HepG2 (cell line): ENCODE results near the gene WDR43. TPM values are rescaled to one million over a fixed set of nuclear protein-coding genes. Genes with fewer than 3 reads are reported as not detected.
A peak's percentile ranks its signal among the peaks of the same experiment; 100 is the strongest.

ENCODE experiments used
- ATF7-NPFF ChIP-seq: sonication (generic); formaldehyde crosslinking; IDR thresholded peaks from 2 replicates; pipeline ENCODE4 v1.8.1; 2023; ENCODE audit warnings: mild to moderate bottlenecking, low read depth, missing genetic modification reagents, moderate library complexity
- CBX2 ChIP-seq, 2 experiments: fragments of 200-600 bp in 1 of 2; sonication (generic); formaldehyde crosslinking in 1 of 2; IDR thresholded peaks; 2 replicates each; pipeline versions ENCODE4 v1.7.0 to v1.8.1; 2018 to 2022; ENCODE audit warnings: low read depth in 2 of 2, low read length in 1 of 2, mild to moderate bottlenecking in 1 of 2, missing genetic modification reagents in 1 of 2
- DNMT1 ChIP-seq: sonication (generic); formaldehyde crosslinking; IDR thresholded peaks from 2 replicates; pipeline ENCODE4 v1.5.1; 2020; ENCODE audit warnings: mild to moderate bottlenecking, missing genetic modification reagents
- FOXA3 ChIP-seq: IDR thresholded peaks from 2 replicates; pipeline ENCODE4 v1.6.1; 2016; ENCODE audit warnings: missing genetic modification reagents, missing compliant biosample characterization
- HNRNPL ChIP-seq: fragments of 200-400 bp; formaldehyde crosslinking; IDR thresholded peaks from 2 replicates; pipeline ENCODE4 v1.6.1; 2017; ENCODE audit warnings: mild to moderate bottlenecking, low read depth, low read length
- HOXA3 ChIP-seq: sonication (generic); formaldehyde crosslinking; IDR thresholded peaks from 2 replicates; pipeline ENCODE4 v1.5.0; 2020; ENCODE audit warnings: missing genetic modification reagents
- HOXA7 ChIP-seq: sonication (generic); formaldehyde crosslinking; IDR thresholded peaks from 2 replicates; pipeline ENCODE4 v1.8.1; 2022; ENCODE audit warnings: mild to moderate bottlenecking, missing genetic modification reagents, moderate library complexity
- MYC ChIP-seq: sonication (generic); formaldehyde crosslinking; IDR thresholded peaks from 2 replicates; pipeline ENCODE4 v1.9.0; 2021; ENCODE audit warnings: missing genetic modification reagents, borderline replicate concordance
- MYNN ChIP-seq: sonication (generic); formaldehyde crosslinking; IDR thresholded peaks from 2 replicates; pipeline ENCODE4 v1.4.0; 2020; ENCODE audit warnings: mild to moderate bottlenecking, low read depth, missing genetic modification reagents
- SALL1 ChIP-seq: sonication (generic); formaldehyde crosslinking; IDR thresholded peaks from 2 replicates; pipeline ENCODE4 v1.8.0; 2022; ENCODE audit warnings: mild to moderate bottlenecking, missing genetic modification reagents
- SIN3A ChIP-seq: IDR thresholded peaks from 2 replicates; pipeline ENCODE4 v1.6.1; 2011; ENCODE audit warnings: low read depth, mild to moderate bottlenecking, control low read depth, low read length, borderline replicate concordance
- SMAD3 ChIP-seq: sonication (generic); formaldehyde crosslinking; IDR thresholded peaks from 2 replicates; pipeline ENCODE4 v1.4.0; 2020; ENCODE audit warnings: missing genetic modification reagents
- TEAD3 ChIP-seq: optimal IDR thresholded peaks from 2 replicates; pipeline ENCODE3; 2016; ENCODE audit warnings: borderline replicate concordance
- U2AF1 ChIP-seq: fragments of 200-400 bp; formaldehyde crosslinking; optimal IDR thresholded peaks from 2 replicates; pipeline ENCODE3; 2017; ENCODE audit warnings: mild to moderate bottlenecking, low read depth, low read length
- ZBTB3 ChIP-seq: sonication (generic); formaldehyde crosslinking; IDR thresholded peaks from 2 replicates; pipeline ENCODE4 v1.4.0; 2020; ENCODE audit warnings: low read depth, mild to moderate bottlenecking, moderate library complexity, missing genetic modification reagents, borderline replicate concordance
- ZNF354B ChIP-seq: sonication (generic); formaldehyde crosslinking; IDR thresholded peaks from 2 replicates; pipeline ENCODE4 v1.8.0; 2022; ENCODE audit warnings: mild to moderate bottlenecking, missing genetic modification reagents
- ZNF629 ChIP-seq: sonication (generic); formaldehyde crosslinking; conservative IDR thresholded peaks from 2 replicates; pipeline ENCODE4 v1.5.0; 2020; ENCODE audit warnings: missing genetic modification reagents
- ZNF780A ChIP-seq: sonication (generic); formaldehyde crosslinking; IDR thresholded peaks from 2 replicates; pipeline ENCODE4 v1.8.0; 2022; ENCODE audit warnings: mild to moderate bottlenecking, missing genetic modification reagents, moderate library complexity
- ZNF788 ChIP-seq: sonication (generic); formaldehyde crosslinking; IDR thresholded peaks from 2 replicates; pipeline ENCODE4 v1.5.0; 2020; ENCODE audit warnings: mild to moderate bottlenecking, missing genetic modification reagents, borderline replicate concordance
- ZNF879 ChIP-seq: sonication (generic); formaldehyde crosslinking; IDR thresholded peaks from 2 replicates; pipeline ENCODE4 v1.8.1; 2023; ENCODE audit warnings: missing genetic modification reagents
- polyA plus RNA-seq, 8 experiments: library from polyadenylated mRNA; depleted of rRNA in 3 of 8; stranded (reverse) in 7 of 8; unstranded in 1 of 8; fragments of >200 nt; fragmentation: Illumina TruSeq in 4 of 8; extraction: Trizol in 4 of 8; gene quantifications; 2 replicates each; pipeline versions ENCODE4 v1.2.1 to v1.2.3, GENCODE V29; 2011 to 2016; ENCODE audit warnings: low read depth in 4 of 8, missing spikeins in 1 of 8, mixed read lengths in 1 of 8; ENCODE audit not compliant: insufficient read depth in 1 of 8
- total RNA-seq, 5 experiments: library from RNA; depleted of rRNA; stranded (reverse); fragments of >200 nt; fragmentation: Illumina TruSeq; extraction: Trizol; gene quantifications; 2 replicates each; pipeline ENCODE4 v1.2.3, GENCODE V29; 2016; ENCODE audit warnings: low read depth in 1 of 5
- TF ChIP-seq, protein P1 (sequence below): sonication (generic); formaldehyde crosslinking; IDR thresholded peaks from 2 replicates; pipeline ENCODE4 v1.5.1; 2020; ENCODE audit warnings: missing genetic modification reagents, mild to moderate bottlenecking, borderline replicate concordance
- TF ChIP-seq, protein P2 (sequence below): sonication (generic); formaldehyde crosslinking; IDR thresholded peaks from 2 replicates; pipeline ENCODE4 v1.9.0; 2021; ENCODE audit warnings: missing genetic modification reagents, mild to moderate bottlenecking, borderline replicate concordance
- TF ChIP-seq, protein P3 (sequence below): sonication (generic); formaldehyde crosslinking; IDR thresholded peaks from 2 replicates; pipeline ENCODE4 v1.4.0; 2020; ENCODE audit warnings: low read depth, mild to moderate bottlenecking, missing genetic modification reagents
- TF ChIP-seq, protein P4 (sequence below): sonication (generic); formaldehyde crosslinking; IDR thresholded peaks from 2 replicates; pipeline ENCODE4 v1.4.0; 2020; ENCODE audit warnings: missing genetic modification reagents, borderline replicate concordance

WDR43 gene
- total and polyA plus RNA-seq, 2 of the 13 experiments (the other 11 are each of a cell fraction or from before 2014, with no cell fraction given): 121 to 167 TPM

DNA sequence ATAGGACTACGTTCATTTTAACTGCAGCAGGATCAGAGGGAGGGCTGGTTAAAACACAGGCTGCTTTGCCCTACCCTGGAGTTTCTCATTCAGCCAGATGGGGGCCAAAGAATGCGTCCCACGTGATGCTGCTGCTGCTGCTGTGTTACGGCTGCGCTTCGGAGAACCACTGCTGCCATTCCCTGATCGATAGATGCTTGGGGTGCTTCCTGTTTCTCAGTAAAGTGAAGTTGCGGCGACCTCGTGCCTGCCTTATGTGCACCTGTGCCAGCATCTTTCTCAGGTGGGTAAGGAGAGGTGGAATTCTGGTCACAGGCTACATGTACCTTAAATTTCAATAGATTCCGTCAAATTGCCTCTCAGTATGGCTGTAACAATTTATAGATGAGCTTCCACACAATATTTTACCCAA is 62.0 kb downstream of the WDR43 start (continued):
- TF ChIP-seq ZNF780A (CRISPR knock-in tag) (no peak), HOXA7 (CRISPR knock-in tag) (no peak), ZNF629 (CRISPR knock-in tag) (no peak), MYNN (no peak), HOXA3 (CRISPR knock-in tag) (0 out of 2 replicates have a peak, but pooled peaks have one; percentile 47), U2AF1 (no peak), ATF7-NPFF (no peak), DNMT1 (no peak), ZBTB3 (CRISPR knock-in tag) (no peak), SALL1 (CRISPR knock-in tag) (peak; percentile 59), FOXA3 (0 out of 2 replicates have a peak, but pooled peaks have one; percentile 36), ZNF354B (CRISPR knock-in tag) (0 out of 2 replicates have a peak, but pooled peaks have one; percentile 21), ZNF879 (CRISPR knock-in tag) (no peak), SIN3A (no peak), HNRNPL (no peak), SMAD3 (CRISPR knock-in tag) (no peak), CBX2 (IDR thresholded peaks at IDR 0.05; ENCODE audit: low read depth, low read length) (no peak), CBX2 (CRISPR knock-in tag; IDR thresholded peaks at IDR 0.05; ENCODE audit: low read depth) (no peak), ZNF788 (CRISPR knock-in tag) (peak; percentile 22; the same call in 1 of the 2 replicates), MYC (CRISPR knock-in tag) (peak; percentile 63; the same call in 1 of the 2 replicates), TEAD3 (CRISPR knock-in tag) (peak; percentile 82)
- TF ChIP-seq, protein P1, sequence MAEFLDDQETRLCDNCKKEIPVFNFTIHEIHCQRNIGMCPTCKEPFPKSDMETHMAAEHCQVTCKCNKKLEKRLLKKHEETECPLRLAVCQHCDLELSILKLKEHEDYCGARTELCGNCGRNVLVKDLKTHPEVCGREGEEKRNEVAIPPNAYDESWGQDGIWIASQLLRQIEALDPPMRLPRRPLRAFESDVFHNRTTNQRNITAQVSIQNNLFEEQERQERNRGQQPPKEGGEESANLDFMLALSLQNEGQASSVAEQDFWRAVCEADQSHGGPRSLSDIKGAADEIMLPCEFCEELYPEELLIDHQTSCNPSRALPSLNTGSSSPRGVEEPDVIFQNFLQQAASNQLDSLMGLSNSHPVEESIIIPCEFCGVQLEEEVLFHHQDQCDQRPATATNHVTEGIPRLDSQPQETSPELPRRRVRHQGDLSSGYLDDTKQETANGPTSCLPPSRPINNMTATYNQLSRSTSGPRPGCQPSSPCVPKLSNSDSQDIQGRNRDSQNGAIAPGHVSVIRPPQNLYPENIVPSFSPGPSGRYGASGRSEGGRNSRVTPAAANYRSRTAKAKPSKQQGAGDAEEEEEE (CRISPR knock-in tag): no peak
- TF ChIP-seq, protein P2, sequence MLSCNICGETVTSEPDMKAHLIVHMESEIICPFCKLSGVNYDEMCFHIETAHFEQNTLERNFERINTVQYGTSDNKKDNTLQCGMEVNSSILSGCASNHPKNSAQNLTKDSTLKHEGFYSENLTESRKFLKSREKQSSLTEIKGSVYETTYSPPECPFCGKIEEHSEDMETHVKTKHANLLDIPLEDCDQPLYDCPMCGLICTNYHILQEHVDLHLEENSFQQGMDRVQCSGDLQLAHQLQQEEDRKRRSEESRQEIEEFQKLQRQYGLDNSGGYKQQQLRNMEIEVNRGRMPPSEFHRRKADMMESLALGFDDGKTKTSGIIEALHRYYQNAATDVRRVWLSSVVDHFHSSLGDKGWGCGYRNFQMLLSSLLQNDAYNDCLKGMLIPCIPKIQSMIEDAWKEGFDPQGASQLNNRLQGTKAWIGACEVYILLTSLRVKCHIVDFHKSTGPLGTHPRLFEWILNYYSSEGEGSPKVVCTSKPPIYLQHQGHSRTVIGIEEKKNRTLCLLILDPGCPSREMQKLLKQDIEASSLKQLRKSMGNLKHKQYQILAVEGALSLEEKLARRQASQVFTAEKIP (CRISPR knock-in tag): no peak
- TF ChIP-seq, protein P3, sequence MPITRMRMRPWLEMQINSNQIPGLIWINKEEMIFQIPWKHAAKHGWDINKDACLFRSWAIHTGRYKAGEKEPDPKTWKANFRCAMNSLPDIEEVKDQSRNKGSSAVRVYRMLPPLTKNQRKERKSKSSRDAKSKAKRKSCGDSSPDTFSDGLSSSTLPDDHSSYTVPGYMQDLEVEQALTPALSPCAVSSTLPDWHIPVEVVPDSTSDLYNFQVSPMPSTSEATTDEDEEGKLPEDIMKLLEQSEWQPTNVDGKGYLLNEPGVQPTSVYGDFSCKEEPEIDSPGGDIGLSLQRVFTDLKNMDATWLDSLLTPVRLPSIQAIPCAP (CRISPR knock-in tag): no peak
- TF ChIP-seq, protein P4, sequence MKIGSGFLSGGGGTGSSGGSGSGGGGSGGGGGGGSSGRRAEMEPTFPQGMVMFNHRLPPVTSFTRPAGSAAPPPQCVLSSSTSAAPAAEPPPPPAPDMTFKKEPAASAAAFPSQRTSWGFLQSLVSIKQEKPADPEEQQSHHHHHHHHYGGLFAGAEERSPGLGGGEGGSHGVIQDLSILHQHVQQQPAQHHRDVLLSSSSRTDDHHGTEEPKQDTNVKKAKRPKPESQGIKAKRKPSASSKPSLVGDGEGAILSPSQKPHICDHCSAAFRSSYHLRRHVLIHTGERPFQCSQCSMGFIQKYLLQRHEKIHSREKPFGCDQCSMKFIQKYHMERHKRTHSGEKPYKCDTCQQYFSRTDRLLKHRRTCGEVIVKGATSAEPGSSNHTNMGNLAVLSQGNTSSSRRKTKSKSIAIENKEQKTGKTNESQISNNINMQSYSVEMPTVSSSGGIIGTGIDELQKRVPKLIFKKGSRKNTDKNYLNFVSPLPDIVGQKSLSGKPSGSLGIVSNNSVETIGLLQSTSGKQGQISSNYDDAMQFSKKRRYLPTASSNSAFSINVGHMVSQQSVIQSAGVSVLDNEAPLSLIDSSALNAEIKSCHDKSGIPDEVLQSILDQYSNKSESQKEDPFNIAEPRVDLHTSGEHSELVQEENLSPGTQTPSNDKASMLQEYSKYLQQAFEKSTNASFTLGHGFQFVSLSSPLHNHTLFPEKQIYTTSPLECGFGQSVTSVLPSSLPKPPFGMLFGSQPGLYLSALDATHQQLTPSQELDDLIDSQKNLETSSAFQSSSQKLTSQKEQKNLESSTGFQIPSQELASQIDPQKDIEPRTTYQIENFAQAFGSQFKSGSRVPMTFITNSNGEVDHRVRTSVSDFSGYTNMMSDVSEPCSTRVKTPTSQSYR: no peak
